ENCODE results near the gene WBP4.

The WBP4 gene

GRCh38 chr13:41018602-41018948 lies 42.7 kb upstream of the WBP4 start:
- TF ChIP-seq, protein P1, sequence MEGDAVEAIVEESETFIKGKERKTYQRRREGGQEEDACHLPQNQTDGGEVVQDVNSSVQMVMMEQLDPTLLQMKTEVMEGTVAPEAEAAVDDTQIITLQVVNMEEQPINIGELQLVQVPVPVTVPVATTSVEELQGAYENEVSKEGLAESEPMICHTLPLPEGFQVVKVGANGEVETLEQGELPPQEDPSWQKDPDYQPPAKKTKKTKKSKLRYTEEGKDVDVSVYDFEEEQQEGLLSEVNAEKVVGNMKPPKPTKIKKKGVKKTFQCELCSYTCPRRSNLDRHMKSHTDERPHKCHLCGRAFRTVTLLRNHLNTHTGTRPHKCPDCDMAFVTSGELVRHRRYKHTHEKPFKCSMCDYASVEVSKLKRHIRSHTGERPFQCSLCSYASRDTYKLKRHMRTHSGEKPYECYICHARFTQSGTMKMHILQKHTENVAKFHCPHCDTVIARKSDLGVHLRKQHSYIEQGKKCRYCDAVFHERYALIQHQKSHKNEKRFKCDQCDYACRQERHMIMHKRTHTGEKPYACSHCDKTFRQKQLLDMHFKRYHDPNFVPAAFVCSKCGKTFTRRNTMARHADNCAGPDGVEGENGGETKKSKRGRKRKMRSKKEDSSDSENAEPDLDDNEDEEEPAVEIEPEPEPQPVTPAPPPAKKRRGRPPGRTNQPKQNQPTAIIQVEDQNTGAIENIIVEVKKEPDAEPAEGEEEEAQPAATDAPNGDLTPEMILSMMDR (IDR thresholded peaks at IDR 0.05; ENCODE audit: insufficient read depth, low read length), result no peak
- TF ChIP-seq POLR2AphosphoS5 (IDR thresholded peaks at IDR 0.05; ENCODE audit: low read depth) (no peak), SPI1 (IDR thresholded peaks at IDR 0.05; ENCODE audit: borderline replicate concordance, low read depth) (no peak), REST (IDR thresholded peaks at IDR 0.05; ENCODE audit: insufficient replicate concordance, low read depth) (no peak), GABPA (IDR thresholded peaks at IDR 0.05; ENCODE audit: low read depth) (no peak)
- no peak for DNase-seq (ENCODE audit: low read depth in 1 of 2, low spot score in 1 of 2)
- peak overlapping the region; percentile 63 for H3K4me3 ChIP-seq (replicated peaks; ENCODE audit: insufficient read depth, low read length)
- peak overlapping the region; percentile 98 for H3K27ac ChIP-seq (replicated peaks)
- no peaks in the 10 kb centered on the region for H3K27me3 ChIP-seq (ENCODE audit: insufficient read depth, poor library complexity, severe bottlenecking)

DNA sequence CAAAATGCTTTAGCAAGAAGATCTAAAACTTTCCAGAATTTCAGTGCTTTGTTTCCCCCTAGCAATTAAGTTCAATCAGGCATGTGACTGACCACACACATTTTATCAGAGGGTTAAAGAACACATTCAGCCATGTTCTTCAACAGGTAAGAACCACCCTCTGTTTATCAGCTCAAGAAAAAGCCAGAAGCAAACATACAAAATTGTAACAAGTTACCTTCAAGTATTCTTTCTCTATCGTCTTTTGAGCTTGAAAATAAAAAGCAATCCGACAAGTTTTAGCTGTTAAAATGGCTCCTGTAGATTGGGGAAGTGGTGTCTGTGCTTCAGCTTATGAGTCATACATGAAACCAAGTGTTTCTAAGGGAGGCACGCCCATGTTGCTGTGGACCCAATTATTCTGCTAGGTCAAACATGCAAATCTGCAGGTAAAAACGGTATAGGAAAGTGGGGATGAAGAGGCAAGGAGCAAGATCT lies 42.3 kb upstream of the WBP4 start, which contains the start of gene ELF1:
Gene ELF1, minus strand, starts transcription at position 306 of the 477 bp plus-strand sequence. CDS start 37,262 bp downstream, outside the sequence.
- TF ChIP-seq, protein P1 (IDR thresholded peaks at IDR 0.05; ENCODE audit: insufficient read depth, low read length), result no peak
- peak; percentile 100 for TF ChIP-seq SPI1 (IDR thresholded peaks at IDR 0.05; ENCODE audit: borderline replicate concordance, low read depth)
- TF ChIP-seq REST (IDR thresholded peaks at IDR 0.05; ENCODE audit: insufficient replicate concordance, low read depth), result peak; percentile 58
- TF ChIP-seq POLR2AphosphoS5 (IDR thresholded peaks at IDR 0.05; ENCODE audit: low read depth), result peak; percentile 76; the same call in 1 of the 2 replicates
- no peak for TF ChIP-seq GABPA (IDR thresholded peaks at IDR 0.05; ENCODE audit: low read depth)
- no peaks in the 10 kb centered on the region for H3K27me3 ChIP-seq (ENCODE audit: insufficient read depth, poor library complexity, severe bottlenecking)
- H3K27ac ChIP-seq (replicated peaks), result peak within 1 kb of the TSS; percentile 98
- DNase-seq (ENCODE audit: low read depth in 1 of 2, low spot score in 1 of 2), result peak; percentile 50 to 91
- H3K4me3 ChIP-seq (replicated peaks; ENCODE audit: insufficient read depth, low read length), result peak within 1 kb of the TSS; percentile 63

DNA sequence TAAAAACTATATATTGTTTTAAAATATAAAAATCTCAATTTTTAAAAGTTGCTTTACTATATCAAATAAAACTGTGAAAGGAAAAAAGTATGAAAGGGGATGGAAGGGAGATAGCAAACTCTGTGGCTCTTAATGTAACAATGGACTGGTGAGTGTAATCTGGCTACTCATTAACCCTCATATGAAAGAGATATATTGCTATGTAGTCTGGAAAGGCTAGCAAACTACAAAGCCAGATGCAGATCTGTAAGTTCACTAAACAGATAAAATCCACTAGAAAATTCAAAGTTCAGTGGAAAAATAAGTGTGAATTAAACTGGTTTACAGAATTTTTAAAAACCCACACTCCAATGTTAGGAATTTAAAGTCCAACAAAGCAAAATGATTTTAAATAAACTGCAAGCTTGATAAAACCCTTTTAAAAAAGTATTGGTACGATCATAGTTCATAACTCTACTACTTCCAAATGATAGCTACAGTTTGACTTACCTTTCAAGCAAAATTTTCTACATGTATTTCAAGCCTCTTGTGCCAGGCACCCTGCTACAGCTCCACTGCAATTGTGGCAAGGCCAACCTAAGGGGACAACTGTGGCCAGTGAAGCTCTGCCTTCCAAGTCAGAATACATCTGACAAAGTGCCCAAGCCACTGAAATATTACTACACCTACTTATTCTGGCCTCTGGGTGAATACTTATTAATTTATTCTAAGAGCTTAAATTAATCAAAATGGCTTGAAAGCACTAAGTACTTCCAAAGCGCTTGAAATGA lies 41.5 kb upstream of the WBP4 start:
- H3K27ac ChIP-seq (replicated peaks), result peak overlapping the region; percentile 98
- no peak for TF ChIP-seq REST (IDR thresholded peaks at IDR 0.05; ENCODE audit: insufficient replicate concordance, low read depth)
- no peak for TF ChIP-seq GABPA (IDR thresholded peaks at IDR 0.05; ENCODE audit: low read depth)
- no peak for TF ChIP-seq SPI1 (IDR thresholded peaks at IDR 0.05; ENCODE audit: borderline replicate concordance, low read depth)
- TF ChIP-seq, protein P1 (IDR thresholded peaks at IDR 0.05; ENCODE audit: insufficient read depth, low read length), result no peak
- TF ChIP-seq POLR2AphosphoS5 (IDR thresholded peaks at IDR 0.05; ENCODE audit: low read depth), result no peak
- no peak overlapping the region for H3K4me3 ChIP-seq (replicated peaks; ENCODE audit: insufficient read depth, low read length)

More for the DNA sequence above, 41.5 kb upstream of the WBP4 start:
- no peaks in the 10 kb centered on the region for H3K27me3 ChIP-seq (ENCODE audit: insufficient read depth, poor library complexity, severe bottlenecking)
- DNase-seq (ENCODE audit: low read depth in 1 of 2, low spot score in 1 of 2), result no peak
